Breast epithelium (tissue), 3 donors: ENCODE results near the gene ABCA1.

Source experiments
- POLR2A ChIP-seq: fragments of 450-650 bp; IDR thresholded peaks from one replicate; pipeline ENCODE4 v1.6.1; 2016; ENCODE audit warnings: antibody characterized with exemption, mild to moderate bottlenecking, moderate library complexity
- POLR2AphosphoS5 ChIP-seq, 3 donors: sonication (generic); formaldehyde crosslinking; IDR thresholded peaks; one replicate each; pipeline ENCODE4 v1.6.1; 2017; ENCODE audit warnings: antibody characterized with exemption in 3 of 3
- TF ChIP-seq, protein P1 (sequence below), 3 donors: fragments of 450-650 bp; IDR thresholded peaks; one replicate each; pipeline ENCODE4 v1.5.1; 2016 to 2017; ENCODE audit warnings: antibody characterized with exemption in 3 of 3, mild to moderate bottlenecking in 3 of 3, moderate library complexity in 3 of 3

DNA sequence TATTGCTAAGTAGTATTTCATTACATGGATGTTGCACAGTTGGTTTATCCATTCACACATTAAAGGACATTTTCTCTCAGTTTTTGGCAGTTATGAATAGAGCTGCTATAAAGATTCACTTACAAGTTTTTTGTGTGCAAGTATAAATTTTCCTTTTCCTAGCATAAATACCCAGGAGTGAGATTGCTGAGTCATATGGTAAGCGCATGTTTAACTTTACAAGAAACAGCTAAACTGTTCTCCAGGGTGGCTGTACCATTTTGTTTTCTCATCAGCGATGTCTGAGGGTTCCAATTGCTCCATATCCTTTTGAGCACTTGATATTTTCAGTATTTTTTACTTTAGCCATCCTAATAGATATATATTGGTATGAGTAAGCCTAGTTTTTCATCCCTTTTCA is 16.4 kb upstream of the ABCA1 start:
- no peak for TF ChIP-seq POLR2AphosphoS5 (IDR thresholded peaks at IDR 0.05)
- TF ChIP-seq, protein P1, sequence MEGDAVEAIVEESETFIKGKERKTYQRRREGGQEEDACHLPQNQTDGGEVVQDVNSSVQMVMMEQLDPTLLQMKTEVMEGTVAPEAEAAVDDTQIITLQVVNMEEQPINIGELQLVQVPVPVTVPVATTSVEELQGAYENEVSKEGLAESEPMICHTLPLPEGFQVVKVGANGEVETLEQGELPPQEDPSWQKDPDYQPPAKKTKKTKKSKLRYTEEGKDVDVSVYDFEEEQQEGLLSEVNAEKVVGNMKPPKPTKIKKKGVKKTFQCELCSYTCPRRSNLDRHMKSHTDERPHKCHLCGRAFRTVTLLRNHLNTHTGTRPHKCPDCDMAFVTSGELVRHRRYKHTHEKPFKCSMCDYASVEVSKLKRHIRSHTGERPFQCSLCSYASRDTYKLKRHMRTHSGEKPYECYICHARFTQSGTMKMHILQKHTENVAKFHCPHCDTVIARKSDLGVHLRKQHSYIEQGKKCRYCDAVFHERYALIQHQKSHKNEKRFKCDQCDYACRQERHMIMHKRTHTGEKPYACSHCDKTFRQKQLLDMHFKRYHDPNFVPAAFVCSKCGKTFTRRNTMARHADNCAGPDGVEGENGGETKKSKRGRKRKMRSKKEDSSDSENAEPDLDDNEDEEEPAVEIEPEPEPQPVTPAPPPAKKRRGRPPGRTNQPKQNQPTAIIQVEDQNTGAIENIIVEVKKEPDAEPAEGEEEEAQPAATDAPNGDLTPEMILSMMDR (IDR thresholded peaks at IDR 0.05): no peak
- TF ChIP-seq POLR2A: no peak
